DOHH2 (cell line): Measurements from ENCODE around the gene PEMT.
A peak's percentile ranks its signal among the peaks of the same experiment; 100 is the strongest.
"Not testable (repeated sequence)": the region's sequence is repeated elsewhere in the genome, so short reads cannot be mapped to it uniquely, and the experiment has no call there.

Experiments used
- H3F3A ChIP-seq: fragments of 200-600 bp; sonication (generic), shearing (Covaris generic); 2 replicates; pipeline ENCODE4 v1.6.0; 2016; ENCODE audit warnings: antibody characterized with exemption, mild to moderate bottlenecking; ENCODE audit not compliant: control insufficient read depth, insufficient read depth
- H3K27ac ChIP-seq: fragments of 200-600 bp; sonication (generic); 2 replicates; pipeline ENCODE4 v1.5.1; 2014; ENCODE audit warnings: low read depth, mild to moderate bottlenecking, low read length, moderate library complexity
- H3K27me3 ChIP-seq: fragments of 200-600 bp; sonication (generic); 2 replicates; pipeline ENCODE4 v1.6.1; 2014; ENCODE audit warnings: mild to moderate bottlenecking, low read length, mixed read lengths; ENCODE audit not compliant: control insufficient read depth
- H3K36me3 ChIP-seq: fragments of 200-600 bp; sonication (generic); 2 replicates; pipeline ENCODE4 v1.6.1; 2014; ENCODE audit warnings: mild to moderate bottlenecking, low read length, moderate library complexity, mixed read lengths; ENCODE audit not compliant: control insufficient read depth
- H3K4me1 ChIP-seq: fragments of 200-600 bp; sonication (generic); 2 replicates; pipeline ENCODE4 v1.6.1; 2014; ENCODE audit warnings: mild to moderate bottlenecking, low read length, mixed read lengths; ENCODE audit not compliant: control insufficient read depth
- H3K4me2 ChIP-seq: fragments of 200-600 bp; sonication (generic); 2 replicates; pipeline ENCODE4 v1.6.0; 2014; ENCODE audit warnings: mild to moderate bottlenecking, low read length, moderate library complexity
- H3K4me3 ChIP-seq: fragments of 200-600 bp; sonication (generic); 2 replicates; pipeline ENCODE4 v1.5.1; 2014; ENCODE audit warnings: mild to moderate bottlenecking, low read length, mixed read lengths
- H3K79me2 ChIP-seq: fragments of 200-600 bp; sonication (generic); 2 replicates; pipeline ENCODE4 v1.6.1; 2014; ENCODE audit warnings: mild to moderate bottlenecking, low read length, mixed read lengths; ENCODE audit not compliant: control insufficient read depth
- H3K9me2 ChIP-seq: fragments of 200-600 bp; sonication (generic); replicated peaks from 2 replicates; pipeline ENCODE4 v1.6.1; 2014; ENCODE audit warnings: mild to moderate bottlenecking, low read length, mixed read lengths; ENCODE audit not compliant: control insufficient read depth
- H3K9me3 ChIP-seq: fragments of 200-600 bp; sonication (generic); 2 replicates; pipeline ENCODE4 v1.6.1; 2014; ENCODE audit warnings: antibody characterized with exemption, low read length, mixed read lengths; ENCODE audit not compliant: control insufficient read depth, insufficient read depth
- H4K20me1 ChIP-seq: fragments of 200-600 bp; sonication (generic); 2 replicates; pipeline ENCODE4 v1.6.0; 2014; ENCODE audit warnings: low read depth, mild to moderate bottlenecking, antibody characterized with exemption, low read length, moderate library complexity; ENCODE audit not compliant: control insufficient read depth, insufficient read depth
- CTCF ChIP-seq: fragments of 200-600 bp; sonication (generic); IDR thresholded peaks from one replicate; pipeline ENCODE4 v1.5.1; 2014; ENCODE audit warnings: antibody characterized with exemption, mild to moderate bottlenecking, low read depth, low read length; ENCODE audit not compliant: poor library complexity, severe bottlenecking
- EZH2phosphoT487 ChIP-seq: fragments of 200-600 bp; sonication (generic); IDR thresholded peaks from 2 replicates; pipeline ENCODE4 v1.6.1; 2017; ENCODE audit warnings: borderline replicate concordance, mild to moderate bottlenecking, antibody characterized with exemption, low read length, moderate library complexity, mixed read lengths

PEMT gene

GRCh38 chr17:17591355-17592298 is at the start of gene PEMT:
PEMT (minus strand) TSS chr17:17591708; CDS start chr17:17591626, 82 bp downstream.
- H3K27ac ChIP-seq: peak within 1 kb of the TSS; percentile 37
- H3K27me3 ChIP-seq: no peaks in the 10 kb centered on the region
- no peaks in the 10 kb centered on the region for H3K9me2 ChIP-seq
- H3K9me3 ChIP-seq: no peaks in the 10 kb centered on the region
- peaks cover 5% of the 10 kb centered on the region; the same call in 1 of the 2 replicates for H3F3A ChIP-seq
- no peaks in the 10 kb centered on the region for H4K20me1 ChIP-seq
- peak within 1 kb of the TSS; percentile 98 for H3K4me3 ChIP-seq
- peaks cover 22% of the 10 kb centered on the region for H3K4me1 ChIP-seq
- peaks cover 28% of the 10 kb centered on the region for H3K79me2 ChIP-seq
- TF ChIP-seq EZH2phosphoT487 (no peak), CTCF (no peak)
- H3K4me2 ChIP-seq: peak within 1 kb of the TSS; percentile 83
- no peaks in the 10 kb centered on the region; the same call in 1 of the 2 replicates for H3K36me3 ChIP-seq

- not testable (repeated sequence) for H3K4me2 ChIP-seq, H3K27me3 ChIP-seq, H3K4me3 ChIP-seq, H3K4me1 ChIP-seq, H3F3A ChIP-seq, H3K27ac ChIP-seq, H3K79me2 ChIP-seq, H3K9me2 ChIP-seq, H4K20me1 ChIP-seq, H3K36me3 ChIP-seq, H3K9me3 ChIP-seq
Observed at GRCh38 chr17:17639661-17640270, 48.3 kb upstream of the PEMT start.

- no peak overlapping the region for H3K4me3 ChIP-seq
- no peak overlapping the region for H3K4me2 ChIP-seq
- H3K4me1 ChIP-seq: no peaks in the 10 kb centered on the region
- no peaks in the 10 kb centered on the region for H3K9me2 ChIP-seq
- no peaks in the 10 kb centered on the region for H3K79me2 ChIP-seq
- H3K9me3 ChIP-seq: peaks cover 6% of the 10 kb centered on the region; the same call in 1 of the 2 replicates
- TF ChIP-seq EZH2phosphoT487 (no peak), CTCF (no peak)
- H3K27ac ChIP-seq: no peak overlapping the region
- no peaks in the 10 kb centered on the region for H3F3A ChIP-seq
- H4K20me1 ChIP-seq: no peaks in the 10 kb centered on the region
- no peaks in the 10 kb centered on the region for H3K27me3 ChIP-seq
- no peaks in the 10 kb centered on the region for H3K36me3 ChIP-seq
Observed at GRCh38 chr17:17638467-17638866, 47.0 kb upstream of the PEMT start.
